ENCODE measurements around the gene FOXN1.

Gene FOXN1

GRCh38 chr17:28541439-28541838 lies 35.3 kb downstream of the FOXN1 start:
- no peaks in the 10 kb centered on the region for H3K9me3 ChIP-seq (ENCODE audit: low read depth, low read length)
- no peak overlapping the region for H3K4me3 ChIP-seq
- H3K27ac ChIP-seq: no peak overlapping the region
- H3K9ac ChIP-seq (ENCODE audit: insufficient read length): no peak overlapping the region
- H3K36me3 ChIP-seq (ENCODE audit: insufficient read depth, low read length): no peaks in the 10 kb centered on the region
- TF ChIP-seq EZH2 (IDR thresholded peaks at IDR 0.05): no peak
- TF ChIP-seq POLR2AphosphoS5 (IDR thresholded peaks at IDR 0.05; ENCODE audit: borderline replicate concordance, low read depth, low read length): no peak
- TF ChIP-seq FOXP2 (optimal IDR thresholded peaks at IDR 0.05; ENCODE audit: control extremely low read depth, extremely low read length, insufficient read depth): no peak
- DNase-seq (ENCODE audit: low read depth, low spot score): no peak

DNA sequence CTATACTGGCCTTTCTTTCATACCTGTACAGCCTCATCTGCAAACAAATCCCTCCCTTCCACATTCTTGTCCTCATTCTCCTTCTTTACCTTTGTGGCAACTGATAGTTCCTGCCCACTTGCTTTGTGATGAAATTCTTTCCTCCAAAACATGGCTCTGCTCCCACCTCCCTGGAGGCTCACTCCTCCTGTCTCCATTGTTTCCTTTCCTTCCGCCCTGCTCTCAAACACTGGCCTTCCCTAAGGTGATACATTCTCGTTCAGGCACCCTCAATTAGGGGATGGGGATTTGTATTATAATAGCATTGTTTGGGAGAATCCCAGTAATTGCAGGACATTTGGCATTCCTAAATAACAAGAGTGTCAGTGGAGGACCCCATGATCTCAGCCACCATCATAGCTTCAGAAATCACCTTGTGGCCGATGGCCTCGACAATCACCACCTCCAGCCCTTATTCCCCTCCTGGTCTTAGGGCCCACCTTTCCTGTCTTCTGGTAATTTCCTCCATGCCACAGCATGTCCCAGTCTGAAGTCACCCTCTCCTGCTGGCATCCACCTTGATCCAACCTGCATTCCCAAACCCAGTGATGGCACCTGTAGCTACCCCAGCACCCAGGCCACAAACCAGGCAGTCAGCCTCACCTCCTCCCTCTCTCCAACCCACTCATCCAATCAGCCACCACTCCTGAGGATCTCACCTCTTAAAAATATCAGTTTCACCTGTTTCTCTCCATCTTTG lies 38.4 kb downstream of the FOXN1 start:
- DNase-seq (ENCODE audit: low read depth, low spot score): no peak
- no peak overlapping the region for H3K9ac ChIP-seq (ENCODE audit: insufficient read length)
- H3K4me3 ChIP-seq: no peak overlapping the region
- H3K36me3 ChIP-seq (ENCODE audit: insufficient read depth, low read length): no peaks in the 10 kb centered on the region; the same call in 1 of the 2 replicates
- H3K27ac ChIP-seq: no peak overlapping the region
- TF ChIP-seq POLR2AphosphoS5 (IDR thresholded peaks at IDR 0.05; ENCODE audit: borderline replicate concordance, low read depth, low read length) (no peak), EZH2 (IDR thresholded peaks at IDR 0.05) (no peak), FOXP2 (optimal IDR thresholded peaks at IDR 0.05; ENCODE audit: control extremely low read depth, extremely low read length, insufficient read depth) (no peak)
- H3K9me3 ChIP-seq (ENCODE audit: low read depth, low read length): no peaks in the 10 kb centered on the region

DNA sequence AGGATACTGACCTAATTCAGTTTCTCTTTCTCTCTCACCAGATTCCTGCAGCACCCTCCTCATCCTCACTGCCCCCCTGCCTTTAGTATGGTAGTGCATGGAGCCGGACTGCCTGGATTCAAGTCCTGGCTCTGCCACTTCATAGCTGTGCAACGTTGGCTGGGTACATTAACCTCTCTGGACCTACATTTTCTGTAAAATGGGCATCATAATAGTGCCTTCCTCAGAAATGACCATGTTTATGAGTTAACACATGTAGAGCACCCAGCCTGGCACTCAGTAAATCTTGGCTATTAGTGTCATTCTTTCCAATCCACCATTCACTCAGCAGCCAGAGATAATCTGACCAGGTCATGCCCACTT lies 39.0 kb downstream of the FOXN1 start:
- H3K27ac ChIP-seq: no peak overlapping the region
- H3K4me3 ChIP-seq: no peak overlapping the region
- TF ChIP-seq POLR2AphosphoS5 (IDR thresholded peaks at IDR 0.05; ENCODE audit: borderline replicate concordance, low read depth, low read length) (no peak), EZH2 (IDR thresholded peaks at IDR 0.05) (no peak), FOXP2 (optimal IDR thresholded peaks at IDR 0.05; ENCODE audit: control extremely low read depth, extremely low read length, insufficient read depth) (no peak)
- no peak for DNase-seq (ENCODE audit: low read depth, low spot score)
- no peaks in the 10 kb centered on the region; the same call in 1 of the 2 replicates for H3K36me3 ChIP-seq (ENCODE audit: insufficient read depth, low read length)
- no peaks in the 10 kb centered on the region for H3K9me3 ChIP-seq (ENCODE audit: low read depth, low read length)
- H3K9ac ChIP-seq (ENCODE audit: insufficient read length): no peak overlapping the region

GRCh38 chr17:28545787-28546415 lies 39.8 kb downstream of the FOXN1 start:
- TF ChIP-seq POLR2AphosphoS5 (IDR thresholded peaks at IDR 0.05; ENCODE audit: borderline replicate concordance, low read depth, low read length) (no peak), EZH2 (IDR thresholded peaks at IDR 0.05) (no peak), FOXP2 (optimal IDR thresholded peaks at IDR 0.05; ENCODE audit: control extremely low read depth, extremely low read length, insufficient read depth) (no peak)
- Histone ChIP-seq H3K9me3 (ENCODE audit: low read depth, low read length) (no peaks in the 10 kb centered on the region), H3K4me3 (no peak overlapping the region), H3K9ac (ENCODE audit: insufficient read length) (no peak overlapping the region), H3K27ac (no peak overlapping the region), H3K36me3 (ENCODE audit: insufficient read depth, low read length) (no peaks in the 10 kb centered on the region; the same call in 1 of the 2 replicates)
- no peak for DNase-seq (ENCODE audit: low read depth, low spot score)

DNA sequence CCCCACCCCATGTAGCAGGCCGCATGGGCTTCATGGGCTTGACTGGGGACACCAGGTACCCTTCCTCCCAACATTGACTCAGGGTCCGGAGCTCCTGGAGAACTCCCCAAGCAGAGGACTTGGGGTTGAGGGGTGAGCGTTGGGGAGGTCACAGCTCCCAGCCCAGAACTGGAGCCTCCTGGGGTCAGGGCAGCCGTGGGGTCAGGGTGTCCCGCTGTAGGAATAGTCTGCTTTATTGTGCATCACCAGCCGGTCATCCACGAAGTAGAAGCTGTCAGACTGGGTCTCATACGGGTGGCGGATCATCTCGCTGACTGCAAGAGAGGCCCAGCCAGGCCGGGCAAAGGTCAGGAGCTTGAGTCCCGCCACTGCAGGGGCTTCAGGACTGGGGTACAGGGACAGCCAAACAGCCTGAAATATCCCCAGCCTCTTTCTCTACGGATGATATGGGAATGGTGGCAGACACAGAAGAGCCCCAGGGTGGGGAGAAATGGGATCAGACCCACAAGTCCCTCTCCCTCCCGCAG lies 41.0 kb downstream of the FOXN1 start:
- H3K9me3 ChIP-seq (ENCODE audit: low read depth, low read length): no peaks in the 10 kb centered on the region
- no peak overlapping the region for H3K27ac ChIP-seq
- no peak overlapping the region for H3K9ac ChIP-seq (ENCODE audit: insufficient read length)
- TF ChIP-seq EZH2 (IDR thresholded peaks at IDR 0.05) (no peak), FOXP2 (optimal IDR thresholded peaks at IDR 0.05; ENCODE audit: control extremely low read depth, extremely low read length, insufficient read depth) (no peak), POLR2AphosphoS5 (IDR thresholded peaks at IDR 0.05; ENCODE audit: borderline replicate concordance, low read depth, low read length) (no peak)
- no peaks in the 10 kb centered on the region; the same call in 1 of the 2 replicates for H3K36me3 ChIP-seq (ENCODE audit: insufficient read depth, low read length)
- DNase-seq (ENCODE audit: low read depth, low spot score): no peak
- H3K4me3 ChIP-seq: no peak overlapping the region

GRCh38 chr17:28547623-28548416 lies 41.7 kb downstream of the FOXN1 start:
- DNase-seq (ENCODE audit: low read depth, low spot score): no peak
- H3K36me3 ChIP-seq (ENCODE audit: insufficient read depth, low read length): no peaks in the 10 kb centered on the region; the same call in 1 of the 2 replicates
- TF ChIP-seq FOXP2 (optimal IDR thresholded peaks at IDR 0.05; ENCODE audit: control extremely low read depth, extremely low read length, insufficient read depth) (no peak), EZH2 (IDR thresholded peaks at IDR 0.05) (no peak), POLR2AphosphoS5 (IDR thresholded peaks at IDR 0.05; ENCODE audit: borderline replicate concordance, low read depth, low read length) (no peak)
- H3K9me3 ChIP-seq (ENCODE audit: low read depth, low read length): no peaks in the 10 kb centered on the region
- no peak overlapping the region for H3K4me3 ChIP-seq
- no peak overlapping the region for H3K9ac ChIP-seq (ENCODE audit: insufficient read length)
- H3K27ac ChIP-seq: no peak overlapping the region

- DNase-seq (ENCODE audit: low read depth, low spot score): no peak
- Histone ChIP-seq H3K36me3 (ENCODE audit: insufficient read depth, low read length) (peaks cover 2% of the 10 kb centered on the region; the same call in 1 of the 2 replicates), H3K9ac (ENCODE audit: insufficient read length) (no peak overlapping the region), H3K9me3 (ENCODE audit: low read depth, low read length) (no peaks in the 10 kb centered on the region), H3K4me3 (no peak overlapping the region), H3K27ac (no peak overlapping the region)
- TF ChIP-seq FOXP2 (optimal IDR thresholded peaks at IDR 0.05; ENCODE audit: control extremely low read depth, extremely low read length, insufficient read depth): no peak
- no peak for TF ChIP-seq EZH2 (IDR thresholded peaks at IDR 0.05)
- TF ChIP-seq POLR2AphosphoS5 (IDR thresholded peaks at IDR 0.05; ENCODE audit: borderline replicate concordance, low read depth, low read length): no peak
Measured at GRCh38 chr17:28548417-28549130, 42.4 kb downstream of the FOXN1 start.

Measured in SK-N-MC (cell line).